ENCODE results near the gene NPR3.

- TF ChIP-seq CTCF (IDR thresholded peaks at IDR 0.05) (no peak), POLR2A (IDR thresholded peaks at IDR 0.05) (no peak), EP300 (IDR thresholded peaks at IDR 0.05) (no peak)
Observed at GRCh38 chr5:32786311-32786710, 75.2 kb downstream of the NPR3 start.

Measured in ovary (tissue), 3 donors.